ENCODE data around the gene SLFN14. TPM values are rescaled to one million over a fixed set of nuclear protein-coding genes. Genes with fewer than 3 reads are reported as not detected.
A peak's percentile ranks its signal among the peaks of the same experiment; 100 is the strongest.

The SLFN14 gene
- total RNA-seq, 1 donor from 2014 or later, result not detected

DNA sequence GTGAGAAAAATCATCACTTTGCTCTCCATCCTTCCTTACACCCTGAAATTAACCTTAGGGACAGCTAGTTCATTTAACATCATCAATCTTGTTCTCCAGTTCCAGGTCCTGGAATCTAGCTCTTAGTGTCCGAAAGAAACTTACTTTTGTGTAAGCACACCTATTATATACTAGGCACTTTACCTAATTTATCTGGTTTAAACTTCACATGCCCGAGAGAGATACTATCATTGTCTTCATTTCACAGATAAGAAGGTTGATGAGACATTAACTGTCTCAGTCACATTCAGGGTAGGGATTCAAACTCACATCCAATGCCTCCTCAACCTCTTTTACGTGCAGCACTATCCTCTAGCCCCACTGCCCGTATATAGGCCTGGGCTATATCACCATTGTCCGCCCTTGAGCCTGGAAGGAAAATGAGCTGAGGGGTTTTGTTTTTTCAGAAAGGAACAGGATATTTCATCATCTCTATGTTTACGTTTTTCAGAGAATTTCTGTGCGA lies 26.0 kb upstream of the SLFN14 start:
- H3K4me3 Mint-ChIP-seq, result peak overlapping the region; percentile 98
- H3K9me3 Mint-ChIP-seq, result no peaks in the 10 kb centered on the region
- H3K36me3 Mint-ChIP-seq (ENCODE audit: low read depth), result no peaks in the 10 kb centered on the region
- peaks cover 39% of the 10 kb centered on the region for H3K27me3 Mint-ChIP-seq (ENCODE audit: low read depth)
- DNase-seq (ENCODE audit: low read depth, low spot score), result no peak
- peaks cover 32% of the 10 kb centered on the region for H3K4me1 Mint-ChIP-seq
- H3K27ac Mint-ChIP-seq (ENCODE audit: unreplicated experiment), result peak overlapping the region; percentile 98
- TF ChIP-seq, protein P1, sequence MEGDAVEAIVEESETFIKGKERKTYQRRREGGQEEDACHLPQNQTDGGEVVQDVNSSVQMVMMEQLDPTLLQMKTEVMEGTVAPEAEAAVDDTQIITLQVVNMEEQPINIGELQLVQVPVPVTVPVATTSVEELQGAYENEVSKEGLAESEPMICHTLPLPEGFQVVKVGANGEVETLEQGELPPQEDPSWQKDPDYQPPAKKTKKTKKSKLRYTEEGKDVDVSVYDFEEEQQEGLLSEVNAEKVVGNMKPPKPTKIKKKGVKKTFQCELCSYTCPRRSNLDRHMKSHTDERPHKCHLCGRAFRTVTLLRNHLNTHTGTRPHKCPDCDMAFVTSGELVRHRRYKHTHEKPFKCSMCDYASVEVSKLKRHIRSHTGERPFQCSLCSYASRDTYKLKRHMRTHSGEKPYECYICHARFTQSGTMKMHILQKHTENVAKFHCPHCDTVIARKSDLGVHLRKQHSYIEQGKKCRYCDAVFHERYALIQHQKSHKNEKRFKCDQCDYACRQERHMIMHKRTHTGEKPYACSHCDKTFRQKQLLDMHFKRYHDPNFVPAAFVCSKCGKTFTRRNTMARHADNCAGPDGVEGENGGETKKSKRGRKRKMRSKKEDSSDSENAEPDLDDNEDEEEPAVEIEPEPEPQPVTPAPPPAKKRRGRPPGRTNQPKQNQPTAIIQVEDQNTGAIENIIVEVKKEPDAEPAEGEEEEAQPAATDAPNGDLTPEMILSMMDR (conservative IDR thresholded peaks at IDR 0.05), result no peak

DNA sequence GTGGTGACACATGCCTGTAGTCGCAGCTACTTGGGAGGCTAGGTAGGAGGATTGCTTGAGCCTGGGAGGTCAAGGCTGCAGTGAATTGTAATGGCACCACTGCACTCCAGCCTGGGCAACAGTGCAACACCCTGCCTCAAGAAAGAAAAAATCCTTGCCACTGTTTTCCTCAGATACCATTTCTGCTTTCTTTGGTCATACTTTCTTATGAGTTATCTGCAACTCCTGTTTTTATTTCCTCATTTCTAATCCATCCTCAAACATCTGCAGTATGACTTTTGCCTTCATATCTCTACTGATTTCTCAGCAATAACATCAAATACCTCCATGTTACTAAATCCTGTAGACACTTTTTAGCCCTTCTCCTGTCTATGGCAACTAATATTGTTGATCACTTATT lies 23.4 kb upstream of the SLFN14 start:
- H3K9me3 Mint-ChIP-seq, result no peaks in the 10 kb centered on the region
- TF ChIP-seq, protein P1 (conservative IDR thresholded peaks at IDR 0.05), result no peak
- H3K27me3 Mint-ChIP-seq (ENCODE audit: low read depth), result peaks cover 42% of the 10 kb centered on the region
- H3K4me1 Mint-ChIP-seq, result peaks cover 29% of the 10 kb centered on the region
- no peak for DNase-seq (ENCODE audit: low read depth, low spot score)
- H3K36me3 Mint-ChIP-seq (ENCODE audit: low read depth), result no peaks in the 10 kb centered on the region
- peak overlapping the region; percentile 3 for H3K4me3 Mint-ChIP-seq
- no peak overlapping the region for H3K27ac Mint-ChIP-seq (ENCODE audit: unreplicated experiment)

DNA sequence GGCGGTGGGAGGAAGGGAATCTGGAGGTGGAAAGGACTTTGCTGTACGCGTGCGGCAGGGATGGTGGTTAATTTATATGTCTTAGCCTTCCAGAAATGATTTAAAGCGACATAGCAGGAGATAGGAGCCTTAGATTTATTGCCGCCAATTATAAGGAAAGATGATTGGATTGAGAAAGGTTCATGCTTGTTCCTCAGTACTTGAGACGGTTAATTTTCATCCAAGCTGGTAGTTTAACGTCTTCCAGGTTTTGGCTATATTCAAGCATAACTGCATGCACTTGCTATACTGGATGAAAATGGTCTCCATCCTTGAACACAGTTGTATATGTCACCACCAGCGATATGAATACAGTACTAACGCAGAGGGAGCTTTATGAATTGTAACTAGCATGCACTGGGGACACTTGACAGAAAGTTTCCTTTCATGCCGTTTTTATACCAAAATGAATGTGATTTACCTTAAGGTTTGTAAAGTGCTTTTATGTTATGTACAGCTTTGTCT lies 18.4 kb upstream of the SLFN14 start:
- H3K4me3 Mint-ChIP-seq, result peak overlapping the region; percentile 93
- TF ChIP-seq, protein P1 (conservative IDR thresholded peaks at IDR 0.05), result no peak
- DNase-seq (ENCODE audit: low read depth, low spot score), result no peak
- peak overlapping the region; percentile 20 for H3K27ac Mint-ChIP-seq (ENCODE audit: unreplicated experiment)
- H3K27me3 Mint-ChIP-seq (ENCODE audit: low read depth), result peaks cover 20% of the 10 kb centered on the region
- H3K4me1 Mint-ChIP-seq, result peaks cover 25% of the 10 kb centered on the region
- no peaks in the 10 kb centered on the region for H3K9me3 Mint-ChIP-seq
- H3K36me3 Mint-ChIP-seq (ENCODE audit: low read depth), result no peaks in the 10 kb centered on the region

DNA sequence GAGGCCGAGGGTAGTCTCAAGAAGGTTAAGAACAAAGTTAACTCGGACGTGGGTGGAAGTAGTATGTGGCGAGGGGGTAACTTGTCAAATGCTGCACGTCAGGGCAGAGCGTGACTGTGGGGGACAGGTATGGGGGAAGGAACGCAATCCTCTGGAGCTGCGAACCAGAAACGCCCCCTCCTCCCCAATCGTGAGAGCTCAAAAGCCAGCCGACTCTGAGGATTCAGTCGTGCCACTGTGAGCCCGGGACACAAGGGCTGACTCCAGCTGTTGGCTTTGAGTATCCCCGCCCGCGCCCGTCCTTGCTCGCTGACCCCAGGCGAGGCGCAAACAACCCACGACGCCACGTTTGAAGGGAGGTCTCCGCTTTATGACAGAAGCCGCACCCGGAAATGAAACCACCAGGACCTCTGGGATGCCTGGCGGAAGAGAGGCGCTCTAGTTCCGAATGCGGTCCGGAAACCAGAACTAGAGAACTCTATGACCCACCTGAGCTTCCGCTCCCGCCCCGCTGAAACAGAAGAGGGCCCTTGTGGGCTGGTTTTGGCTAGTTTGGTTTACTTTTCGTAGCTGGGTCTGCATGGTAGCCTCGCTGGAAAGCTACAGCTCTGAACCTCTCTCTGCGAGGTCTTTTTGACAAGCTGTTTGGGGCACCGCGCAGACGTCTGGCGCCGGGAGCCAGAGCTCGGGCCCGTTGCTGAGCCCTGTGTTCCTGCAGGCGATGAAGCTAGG lies 17.7 kb upstream of the SLFN14 start, which contains the start of gene PEX12:
TSS of gene PEX12 (minus strand) at position 375 of the 732 bp plus-strand sequence. CDS start 550 bp downstream, outside the sequence.
- no peaks in the 10 kb centered on the region for H3K9me3 Mint-ChIP-seq
- DNase-seq (ENCODE audit: low read depth, low spot score), result peak; percentile 48
- peaks cover 25% of the 10 kb centered on the region for H3K4me1 Mint-ChIP-seq
- peaks cover 15% of the 10 kb centered on the region for H3K27me3 Mint-ChIP-seq (ENCODE audit: low read depth)
- H3K27ac Mint-ChIP-seq (ENCODE audit: unreplicated experiment), result peak within 1 kb of the TSS; percentile 50
- H3K36me3 Mint-ChIP-seq (ENCODE audit: low read depth), result no peaks in the 10 kb centered on the region
- TF ChIP-seq, protein P1 (conservative IDR thresholded peaks at IDR 0.05), result no peak
- H3K4me3 Mint-ChIP-seq, result peak within 1 kb of the TSS; percentile 93

DNA sequence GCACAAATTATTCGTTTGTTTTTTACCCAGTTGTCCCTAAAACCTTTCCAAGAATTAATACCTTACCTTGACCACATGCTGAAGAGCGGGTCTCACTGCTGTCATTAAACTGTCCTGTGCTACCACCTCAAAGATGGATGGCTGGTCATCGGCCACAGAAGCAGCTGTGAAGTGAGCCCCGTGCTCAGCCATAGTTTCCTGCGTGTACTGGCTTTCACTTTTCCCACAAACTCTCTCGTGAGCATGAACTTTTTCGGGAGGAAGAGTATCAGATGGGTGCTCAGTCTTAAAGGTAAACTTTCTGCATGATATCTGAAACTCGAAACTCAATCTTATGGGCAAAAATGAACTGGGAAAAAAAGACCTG lies 17.2 kb upstream of the SLFN14 start:
- no peak for DNase-seq (ENCODE audit: low read depth, low spot score)
- H3K9me3 Mint-ChIP-seq, result no peaks in the 10 kb centered on the region
- H3K27me3 Mint-ChIP-seq (ENCODE audit: low read depth), result peaks cover 11% of the 10 kb centered on the region
- TF ChIP-seq, protein P1 (conservative IDR thresholded peaks at IDR 0.05), result no peak
- H3K4me1 Mint-ChIP-seq, result peaks cover 25% of the 10 kb centered on the region
- peak overlapping the region; percentile 93 for H3K4me3 Mint-ChIP-seq
- H3K36me3 Mint-ChIP-seq (ENCODE audit: low read depth), result no peaks in the 10 kb centered on the region
- H3K27ac Mint-ChIP-seq (ENCODE audit: unreplicated experiment), result peak overlapping the region; percentile 50

All from neural crest cell (in vitro differentiated cells).